ENCODE data around the gene EPB41L4A. TPM values are rescaled to one million over a fixed set of nuclear protein-coding genes. Genes with fewer than 3 reads are reported as not detected.

Gene EPB41L4A
- polyA plus RNA-seq, 4 donors, result 26.8 to 32.3 (median 27.9) TPM

- no peak for DNase-seq (ENCODE audit: low read depth in 4 of 4, low spot score in 2 of 4)
Measured at GRCh38 chr5:112165897-112166737, 253.0 kb downstream of the EPB41L4A start.

GRCh38 chr5:112165399-112165798 is 253.7 kb downstream of the EPB41L4A start:
- no peak for DNase-seq (ENCODE audit: low read depth in 4 of 4, low spot score in 2 of 4)

- DNase-seq (ENCODE audit: low read depth in 4 of 4, low spot score in 2 of 4), result no peak
Measured at GRCh38 chr5:112163435-112163834, 255.6 kb downstream of the EPB41L4A start.

GRCh38 chr5:112161392-112161748 is 257.7 kb downstream of the EPB41L4A start:
- DNase-seq (ENCODE audit: low read depth in 4 of 4, low spot score in 2 of 4), result no peak

- peak; percentile 78 to 90 (median 82) for DNase-seq (ENCODE audit: low read depth in 4 of 4, low spot score in 2 of 4)
Measured at GRCh38 chr5:112160652-112161391, 258.3 kb downstream of the EPB41L4A start.

GRCh38 chr5:112159435-112159834 is 259.6 kb downstream of the EPB41L4A start:
- no peak for DNase-seq (ENCODE audit: low read depth in 4 of 4, low spot score in 2 of 4)

GRCh38 chr5:112156211-112156610 is 262.9 kb downstream of the EPB41L4A start:
- no peak for DNase-seq (ENCODE audit: low read depth in 4 of 4, low spot score in 2 of 4)

- DNase-seq (ENCODE audit: low read depth in 4 of 4, low spot score in 2 of 4), result no peak
Measured at GRCh38 chr5:112154940-112155686, 264.0 kb downstream of the EPB41L4A start.

GRCh38 chr5:112149727-112150126 is 269.4 kb downstream of the EPB41L4A start:
- DNase-seq (ENCODE audit: low read depth in 4 of 4, low spot score in 2 of 4), result no peak

GRCh38 chr5:112146323-112147226 is 272.5 kb downstream of the EPB41L4A start:
- peak in 2 of 4 donors; percentile 63 to 67 for DNase-seq (ENCODE audit: low read depth in 4 of 4, low spot score in 2 of 4)

- DNase-seq (ENCODE audit: low read depth in 4 of 4, low spot score in 2 of 4), result no peak
Measured at GRCh38 chr5:112143690-112144089, 275.4 kb downstream of the EPB41L4A start.

- DNase-seq (ENCODE audit: low read depth in 4 of 4, low spot score in 2 of 4), result no peak
Measured at GRCh38 chr5:112142769-112143270, 276.3 kb downstream of the EPB41L4A start.

- DNase-seq (ENCODE audit: low read depth in 4 of 4, low spot score in 2 of 4), result no peak
Measured at GRCh38 chr5:112141582-112141981, 277.5 kb downstream of the EPB41L4A start.

- DNase-seq (ENCODE audit: low read depth in 4 of 4, low spot score in 2 of 4), result no peak
Measured at GRCh38 chr5:112138526-112138925, 280.6 kb downstream of the EPB41L4A start.

GRCh38 chr5:112136773-112137172 is 282.3 kb downstream of the EPB41L4A start:
- no peak for DNase-seq (ENCODE audit: low read depth in 4 of 4, low spot score in 2 of 4)

- DNase-seq (ENCODE audit: low read depth in 4 of 4, low spot score in 2 of 4), result no peak
Measured at GRCh38 chr5:112127861-112128260, 291.2 kb downstream of the EPB41L4A start.

GRCh38 chr5:112126982-112127381 is 292.1 kb downstream of the EPB41L4A start:
- DNase-seq (ENCODE audit: low read depth in 4 of 4, low spot score in 2 of 4), result no peak

- DNase-seq (ENCODE audit: low read depth in 4 of 4, low spot score in 2 of 4), result no peak
Measured at GRCh38 chr5:112125903-112126302, 293.2 kb downstream of the EPB41L4A start.

GRCh38 chr5:112124788-112125187 is 294.3 kb downstream of the EPB41L4A start:
- DNase-seq (ENCODE audit: low read depth in 4 of 4, low spot score in 2 of 4), result no peak

- no peak for DNase-seq (ENCODE audit: low read depth in 4 of 4, low spot score in 2 of 4)
Measured at GRCh38 chr5:112123086-112123485, 296.0 kb downstream of the EPB41L4A start.
